Measurements from ENCODE around the gene SCN1A.

DNA sequence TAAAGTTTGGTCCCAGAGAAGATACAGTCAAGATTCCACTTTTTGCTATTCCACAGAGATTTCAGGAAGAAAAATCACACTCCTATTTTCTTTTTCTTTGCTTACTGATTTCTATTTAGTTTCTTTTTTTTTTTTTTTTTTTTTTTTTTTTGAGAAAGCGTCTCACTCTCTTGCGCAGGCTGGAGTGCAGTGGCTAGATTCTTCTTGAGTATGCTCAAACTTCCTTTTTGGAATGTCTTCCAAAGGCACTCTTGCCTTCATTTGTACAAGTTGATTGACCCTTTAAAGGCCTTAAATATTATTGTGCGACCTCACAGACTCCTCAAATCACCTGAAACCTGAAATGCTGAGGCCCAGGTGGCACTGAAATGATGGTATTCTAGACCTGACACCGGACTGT is 9.6 kb downstream of the SCN1A start:
- TF ChIP-seq CTCF (IDR thresholded peaks at IDR 0.05 in 4 of 5, conservative IDR thresholded peaks at IDR 0.05 in 1 of 5), result no peak
- no peak for TF ChIP-seq POLR2A (IDR thresholded peaks at IDR 0.05)

All from gastrocnemius medialis (tissue), 4 donors.